OCI-LY1 (cell line): ENCODE measurements around the gene ODAPH.

Source experiments
- H2AFZ ChIP-seq: fragments of 200-600 bp; sonication (generic), shearing (Covaris generic); 2 replicates; pipeline ENCODE4 v1.6.0; 2014; ENCODE audit warnings: antibody characterized with exemption, mild to moderate bottlenecking, low read length
- H3F3A ChIP-seq: fragments of 200-600 bp; sonication (generic), shearing (Covaris generic); 2 replicates; pipeline ENCODE4 v1.6.0; 2014; ENCODE audit warnings: mild to moderate bottlenecking, antibody characterized with exemption, low read length, moderate library complexity; ENCODE audit not compliant: insufficient read depth
- H3K27ac ChIP-seq: fragments of 200-600 bp; sonication (generic); 2 replicates; pipeline ENCODE4 v1.5.1; 2014; ENCODE audit warnings: low read length, mixed run types, mild to moderate bottlenecking, low read depth; ENCODE audit not compliant: poor library complexity, severe bottlenecking
- H3K27me3 ChIP-seq: fragments of 200-600 bp; sonication (generic); 2 replicates; pipeline ENCODE4 v1.6.0; 2014; ENCODE audit warnings: antibody characterized with exemption, mild to moderate bottlenecking, low read length, moderate library complexity; ENCODE audit not compliant: insufficient read depth
- H3K36me3 ChIP-seq: fragments of 200-600 bp; sonication (generic); 2 replicates; pipeline ENCODE4 v1.6.1; 2014; ENCODE audit warnings: mild to moderate bottlenecking, antibody characterized with exemption, low read length, moderate library complexity, mixed read lengths; ENCODE audit not compliant: insufficient read depth
- H3K4me1 ChIP-seq: fragments of 200-600 bp; sonication (generic); 2 replicates; pipeline ENCODE4 v1.5.1; 2014; ENCODE audit warnings: mild to moderate bottlenecking, low read length, moderate library complexity; ENCODE audit not compliant: insufficient read depth, severe bottlenecking
- H3K4me2 ChIP-seq: fragments of 200-600 bp; sonication (generic), shearing (Covaris generic); 2 replicates; pipeline ENCODE4 v1.6.1; 2014; ENCODE audit warnings: low read length
- H3K4me3 ChIP-seq: fragments of 200-600 bp; sonication (generic); 2 replicates; pipeline ENCODE4 v1.5.1; 2014; ENCODE audit warnings: low read length, low read depth, mild to moderate bottlenecking, mixed read lengths; ENCODE audit not compliant: poor library complexity, severe bottlenecking
- H3K79me2 ChIP-seq: fragments of 200-600 bp; shearing (Covaris generic); 2 replicates; pipeline ENCODE4 v1.6.1; 2016; ENCODE audit warnings: mixed run types, low read length, mixed read lengths; ENCODE audit not compliant: insufficient read depth
- H3K9ac ChIP-seq: fragments of 200-600 bp; sonication (generic), shearing (Covaris generic); 2 replicates; pipeline ENCODE4 v1.6.1; 2014; ENCODE audit warnings: mild to moderate bottlenecking, low read length, mixed read lengths
- H3K9me2 ChIP-seq: fragments of 200-600 bp; sonication (generic), shearing (Covaris generic); 2 replicates; pipeline ENCODE4 v1.6.1; 2014; ENCODE audit warnings: low read depth, mild to moderate bottlenecking, low read length, mixed read lengths
- H3K9me3 ChIP-seq: fragments of 200-600 bp; shearing (Covaris generic); 2 replicates; pipeline ENCODE4 v1.6.1; 2014; ENCODE audit warnings: low read length, mixed read lengths
- H4K20me1 ChIP-seq: fragments of 200-600 bp; sonication (generic), shearing (Covaris generic); 2 replicates; pipeline ENCODE4 v1.6.0; 2016; ENCODE audit warnings: mild to moderate bottlenecking, low read length; ENCODE audit not compliant: insufficient read depth
- CTCF ChIP-seq: fragments of 200-600 bp; sonication (generic), shearing (Covaris generic); IDR thresholded peaks from 2 replicates; pipeline ENCODE4 v1.5.1; 2017; ENCODE audit warnings: mild to moderate bottlenecking, antibody characterized with exemption, low read length, moderate library complexity, mixed read lengths
- EZH2 ChIP-seq: fragments of 200-600 bp; sonication (generic), shearing (Covaris generic); IDR thresholded peaks from 2 replicates; pipeline ENCODE4 v1.8.0; 2017; ENCODE audit warnings: borderline replicate concordance, mixed run types, mild to moderate bottlenecking, antibody characterized with exemption, low read length, moderate library complexity, mixed read lengths

The ODAPH gene

GRCh38 chr4:75565481-75565880 is 9.6 kb downstream of the ODAPH start:
- no peaks in the 10 kb centered on the region for H3K79me2 ChIP-seq
- H3K4me1 ChIP-seq = no peaks in the 10 kb centered on the region
- H3K9ac ChIP-seq = no peak overlapping the region
- H3K4me2 ChIP-seq = no peak overlapping the region
- no peaks in the 10 kb centered on the region for H3K27me3 ChIP-seq
- H3K9me3 ChIP-seq = no peaks in the 10 kb centered on the region
- H3F3A ChIP-seq = no peaks in the 10 kb centered on the region
- H4K20me1 ChIP-seq = no peaks in the 10 kb centered on the region
- no peak overlapping the region for H3K27ac ChIP-seq
- no peaks in the 10 kb centered on the region for H3K36me3 ChIP-seq
- H3K4me3 ChIP-seq = no peak overlapping the region
- no peak overlapping the region for H2AFZ ChIP-seq
- TF ChIP-seq CTCF (no peak), EZH2 (no peak)
- no peaks in the 10 kb centered on the region for H3K9me2 ChIP-seq

GRCh38 chr4:75566911-75567310 is 11.0 kb downstream of the ODAPH start:
- no peaks in the 10 kb centered on the region for H3K4me1 ChIP-seq
- no peaks in the 10 kb centered on the region for H3K27me3 ChIP-seq
- no peak overlapping the region for H3K27ac ChIP-seq
- H3K9me2 ChIP-seq = no peaks in the 10 kb centered on the region
- H3K36me3 ChIP-seq = no peaks in the 10 kb centered on the region
- H3K79me2 ChIP-seq = no peaks in the 10 kb centered on the region
- no peaks in the 10 kb centered on the region for H4K20me1 ChIP-seq
- no peak overlapping the region for H2AFZ ChIP-seq
- no peak for TF ChIP-seq EZH2
- TF ChIP-seq CTCF = no peak
- H3K9me3 ChIP-seq = no peaks in the 10 kb centered on the region
- no peaks in the 10 kb centered on the region for H3F3A ChIP-seq
- no peak overlapping the region for H3K4me3 ChIP-seq
- no peak overlapping the region for H3K4me2 ChIP-seq
- no peak overlapping the region for H3K9ac ChIP-seq

- no peak for TF ChIP-seq CTCF
- TF ChIP-seq EZH2 = no peak
- Histone ChIP-seq H3K4me2 (no peak overlapping the region), H3K4me3 (no peak overlapping the region), H3K9ac (no peak overlapping the region), H2AFZ (no peak overlapping the region), H3K36me3 (no peaks in the 10 kb centered on the region), H3K27me3 (no peaks in the 10 kb centered on the region), H3K4me1 (no peaks in the 10 kb centered on the region), H3K79me2 (no peaks in the 10 kb centered on the region), H3K9me3 (no peaks in the 10 kb centered on the region), H3F3A (no peaks in the 10 kb centered on the region), H3K9me2 (no peaks in the 10 kb centered on the region), H3K27ac (no peak overlapping the region), H4K20me1 (no peaks in the 10 kb centered on the region)
Measured at GRCh38 chr4:75567725-75568124, 11.9 kb downstream of the ODAPH start.
